Measurements from ENCODE around the gene ARID1B. TPM values are rescaled to one million over a fixed set of nuclear protein-coding genes. Genes with fewer than 3 reads are reported as not detected.

The ARID1B gene
- total RNA-seq, 1 donor from 2014 or later, result 75.4 TPM

- H3K4me3 Mint-ChIP-seq (ENCODE audit: unreplicated experiment), result peak overlapping the region; percentile 84
- peak overlapping the region; percentile 94 for H3K27ac ChIP-seq (ENCODE audit: low read depth, low read length)
- peak overlapping the region; percentile 89 for H3K27ac Mint-ChIP-seq (ENCODE audit: unreplicated experiment)
- no peaks in the 10 kb centered on the region for H3K9me3 Mint-ChIP-seq (ENCODE audit: unreplicated experiment)
- H3K9me3 ChIP-seq (ENCODE audit: insufficient read depth, low read depth, low read length), result no peaks in the 10 kb centered on the region
- DNase-seq (ENCODE audit: low read depth) (no peak), FAIRE-seq (no peak)
- H3K4me2 ChIP-seq (ENCODE audit: low read length), result peak overlapping the region; percentile 81
- peak overlapping the region; percentile 54 for H2AFZ ChIP-seq (ENCODE audit: low read depth, low read length)
- no peaks in the 10 kb centered on the region for H3K27me3 Mint-ChIP-seq (ENCODE audit: low read depth, unreplicated experiment)
- H3K36me3 ChIP-seq (ENCODE audit: insufficient read depth, low read length), result no peaks in the 10 kb centered on the region
- peaks cover 23% of the 10 kb centered on the region for H3K4me1 ChIP-seq (ENCODE audit: insufficient read depth, low read length)
- peaks cover 47% of the 10 kb centered on the region for H3K79me2 ChIP-seq (ENCODE audit: insufficient read depth, low read length)
- TF ChIP-seq CTCF (IDR thresholded peaks at IDR 0.05; ENCODE audit: insufficient read depth, low read depth, low read length), result no peak
- no peak for TF ChIP-seq EZH2 (IDR thresholded peaks at IDR 0.05; ENCODE audit: insufficient read depth, low read length)
- peak overlapping the region; percentile 89 for H3K9ac ChIP-seq (ENCODE audit: low read length)
- peak overlapping the region; percentile 65 for H3K4me3 ChIP-seq (ENCODE audit: insufficient read depth, low read depth, low read length)
- peaks cover 16% of the 10 kb centered on the region for H3K4me1 Mint-ChIP-seq (ENCODE audit: low read depth, unreplicated experiment)
- H4K20me1 ChIP-seq (ENCODE audit: insufficient read depth, low read length), result peaks cover 15% of the 10 kb centered on the region
- no peaks in the 10 kb centered on the region for H3K36me3 Mint-ChIP-seq (ENCODE audit: low read depth, unreplicated experiment)
- no peaks in the 10 kb centered on the region for H3K27me3 ChIP-seq (ENCODE audit: insufficient read depth, low read length)
These were observed 723 bp upstream of the ARID1B start for GRCh38 chr6:156776470-156776839.

- Histone ChIP-seq H3K4me2 (ENCODE audit: low read length) (peak overlapping the region; percentile 81), H4K20me1 (ENCODE audit: insufficient read depth, low read length) (peaks cover 23% of the 10 kb centered on the region), H3K4me3 (ENCODE audit: insufficient read depth, low read depth, low read length) (peak overlapping the region; percentile 93), H3K36me3 (ENCODE audit: insufficient read depth, low read length) (no peaks in the 10 kb centered on the region), H2AFZ (ENCODE audit: low read depth, low read length) (peak overlapping the region; percentile 40), H3K4me1 (ENCODE audit: insufficient read depth, low read length) (peaks cover 34% of the 10 kb centered on the region), H3K9ac (ENCODE audit: low read length) (peak overlapping the region; percentile 97), H3K9me3 (ENCODE audit: insufficient read depth, low read depth, low read length) (no peaks in the 10 kb centered on the region), H3K27me3 (ENCODE audit: insufficient read depth, low read length) (no peaks in the 10 kb centered on the region), H3K79me2 (ENCODE audit: insufficient read depth, low read length) (peaks cover 61% of the 10 kb centered on the region), H3K27ac (ENCODE audit: low read depth, low read length) (peak overlapping the region; percentile 94)
- H3K27ac Mint-ChIP-seq (ENCODE audit: unreplicated experiment), result no peak overlapping the region
- no peaks in the 10 kb centered on the region for H3K36me3 Mint-ChIP-seq (ENCODE audit: low read depth, unreplicated experiment)
- no peaks in the 10 kb centered on the region for H3K27me3 Mint-ChIP-seq (ENCODE audit: low read depth, unreplicated experiment)
- FAIRE-seq, result no peak
- no peak for DNase-seq (ENCODE audit: low read depth)
- TF ChIP-seq EZH2 (IDR thresholded peaks at IDR 0.05; ENCODE audit: insufficient read depth, low read length) (no peak), CTCF (IDR thresholded peaks at IDR 0.05; ENCODE audit: insufficient read depth, low read depth, low read length) (no peak)
- H3K4me3 Mint-ChIP-seq (ENCODE audit: unreplicated experiment), result peak overlapping the region; percentile 83
- H3K4me1 Mint-ChIP-seq (ENCODE audit: low read depth, unreplicated experiment), result peaks cover 24% of the 10 kb centered on the region
- H3K9me3 Mint-ChIP-seq (ENCODE audit: unreplicated experiment), result no peaks in the 10 kb centered on the region
These were observed 637 bp downstream of the ARID1B start for GRCh38 chr6:156777577-156778453.

Data from astrocyte (in vitro differentiated cells and primary cell).